Activated T-cell treated with anti-CD3 and anti-CD28 coated beads, Interleukin-2, amount 50 U/mL, for 72 hours (primary cell): ENCODE results near the gene FADS3. TPM values are rescaled to one million over a fixed set of nuclear protein-coding genes. Genes with fewer than 3 reads are reported as not detected.

Experiments used
- ATAC-seq, 2 donors: fragments of 150-1000 bp; cut with Tn5 transposase; replicated peaks in 1 of 2; 2 replicates each; pipeline ENCODE4 v1.10.0; 2021; ENCODE audit warnings: moderate library complexity in 2 of 2, mild to moderate bottlenecking in 1 of 2
- DNase-seq, 2 donors: peaks; one replicate each; pipeline ENCODE4 v3.0.0; 2021 to 2022; ENCODE audit warnings: mixed read lengths in 1 of 2
- H3K27ac Mint-ChIP-seq: one replicate; pipeline ENCODE4 v1.8.0; 2022; ENCODE audit warnings: mild to moderate bottlenecking, moderate library complexity, mixed read lengths
- H3K27me3 Mint-ChIP-seq: one replicate; pipeline ENCODE4 v1.8.0; 2022; ENCODE audit warnings: low read depth, mixed read lengths
- H3K36me3 Mint-ChIP-seq, 2 donors: one replicate each; pipeline ENCODE4 v1.8.0; 2022; ENCODE audit warnings: mixed read lengths in 2 of 2, mild to moderate bottlenecking in 1 of 2; ENCODE audit not compliant: insufficient read depth in 2 of 2
- H3K4me1 Mint-ChIP-seq: one replicate; pipeline ENCODE4 v1.8.0; 2022; ENCODE audit warnings: low read depth, mixed read lengths
- H3K4me3 Mint-ChIP-seq, 2 donors: one replicate each; pipeline ENCODE4 v1.8.0; 2022; ENCODE audit warnings: mild to moderate bottlenecking in 2 of 2, mixed read lengths in 2 of 2, moderate library complexity in 2 of 2
- H3K9me3 Mint-ChIP-seq, 2 donors: one replicate each; pipeline ENCODE4 v1.8.0; 2022; ENCODE audit warnings: mixed read lengths in 2 of 2
- total RNA-seq, 2 donors: library from RNA; stranded (reverse); gene quantifications; one replicate each; pipeline ENCODE4 v1.2.3, GENCODE V29; 2022

FADS3 gene
- total RNA-seq, 2 donors from 2014 or later = 14.7 to 22.3 TPM

DNA sequence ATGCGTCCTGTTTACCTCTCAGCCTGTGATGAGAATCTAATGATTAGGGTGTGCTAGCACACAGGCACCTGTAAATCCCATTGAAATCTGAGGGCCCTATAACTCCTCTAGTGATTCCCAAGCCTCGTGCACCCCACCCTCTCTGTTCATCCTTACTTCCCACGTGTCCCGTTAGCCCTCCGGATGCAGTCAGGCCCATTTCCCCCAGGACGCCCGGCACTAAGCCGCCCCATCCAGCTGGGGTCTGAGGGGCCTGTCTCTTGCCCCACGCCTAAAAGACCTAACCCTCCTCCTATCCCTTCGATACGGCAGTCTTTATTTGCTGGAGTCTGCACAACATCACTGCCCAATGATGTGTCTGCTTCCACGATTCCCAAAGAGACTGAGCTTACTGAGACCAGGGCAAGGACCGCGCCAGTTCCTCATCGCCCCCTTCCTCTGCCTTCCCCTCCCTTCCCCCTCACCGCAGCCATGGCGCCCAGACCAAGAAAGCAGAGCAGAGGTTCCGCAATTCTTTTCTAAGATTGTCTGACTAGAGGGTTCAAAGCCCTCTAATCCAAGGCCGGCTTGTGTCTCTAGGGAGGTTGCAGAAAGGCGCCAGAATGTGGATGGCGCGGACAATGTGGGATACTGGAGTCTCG is 64.3 kb downstream of the FADS3 start:
- H3K27ac Mint-ChIP-seq = no peak overlapping the region

More for the DNA sequence above, 64.3 kb downstream of the FADS3 start:
- no peaks in the 10 kb centered on the region for H3K36me3 Mint-ChIP-seq
- DNase-seq (no peak), ATAC-seq (no peak)
- H3K4me1 Mint-ChIP-seq = peaks cover 42% of the 10 kb centered on the region
- peak overlapping the region; percentile 89 to 93 for H3K4me3 Mint-ChIP-seq
- no peaks in the 10 kb centered on the region for H3K9me3 Mint-ChIP-seq
- no peaks in the 10 kb centered on the region for H3K27me3 Mint-ChIP-seq

Other genes with a start within 250 kb of the FADS3 start
- under 1 TPM; 0.05 to 0.09 TPM for gene DAGLA, start 211.2 kb downstream of the FADS3 start, total RNA-seq
- 1 to 10 TPM; 2.2 to 2.9 TPM for gene MYRF, start 138.9 kb downstream of the FADS3 start, total RNA-seq
- gene TMEM258, start 98.9 kb downstream of the FADS3 start, total RNA-seq = 100 to 1,000 TPM; 146 to 169 TPM
- 10 to 100 TPM; 55.4 to 64.7 TPM for gene FEN1, start 98.6 kb downstream of the FADS3 start, total RNA-seq
- 10 to 100 TPM in 1 of 2 donors, 1 to 10 TPM in 1; 8.5 to 17.7 TPM for gene FADS1, start 74.5 kb downstream of the FADS3 start, total RNA-seq
- 10 to 100 TPM; 23.3 to 70.4 TPM for gene FADS2, start 63.2 kb downstream of the FADS3 start, total RNA-seq
- gene RAB3IL1, start 26.0 kb upstream of the FADS3 start, total RNA-seq = under 1 TPM; 0.34 to 0.49 TPM
- gene BEST1, start 58.8 kb upstream of the FADS3 start, total RNA-seq = 1 to 10 TPM; 1.9 to 4.1 TPM
- 1,000 to 10,000 TPM; 1,135 to 1,244 TPM for gene FTH1, start 76.1 kb upstream of the FADS3 start, total RNA-seq
- gene INCENP, start 232.5 kb upstream of the FADS3 start, total RNA-seq = 100 to 1,000 TPM; 129 to 161 TPM